NB4 (cell line): Measurements from ENCODE around the gene TLCD2.

Experiments
- MYC ChIP-seq: IDR thresholded peaks from 2 replicates; pipeline ENCODE4 v1.6.1; 2011; ENCODE audit warnings: low read depth, low read length
- POLR2A ChIP-seq: IDR thresholded peaks from 2 replicates; pipeline ENCODE4 v1.6.1; 2011; ENCODE audit warnings: mild to moderate bottlenecking; ENCODE audit not compliant: insufficient read length; ENCODE audit errors: extremely low read depth
- TF ChIP-seq, protein P1 (sequence below): IDR thresholded peaks from one replicate; pipeline ENCODE4 v1.5.1; 2012; ENCODE audit warnings: low read depth, low read length
- TF ChIP-seq, protein P2 (sequence below): IDR thresholded peaks from 2 replicates; pipeline ENCODE4 v1.6.1; 2011; ENCODE audit warnings: low read depth, low read length

DNA sequence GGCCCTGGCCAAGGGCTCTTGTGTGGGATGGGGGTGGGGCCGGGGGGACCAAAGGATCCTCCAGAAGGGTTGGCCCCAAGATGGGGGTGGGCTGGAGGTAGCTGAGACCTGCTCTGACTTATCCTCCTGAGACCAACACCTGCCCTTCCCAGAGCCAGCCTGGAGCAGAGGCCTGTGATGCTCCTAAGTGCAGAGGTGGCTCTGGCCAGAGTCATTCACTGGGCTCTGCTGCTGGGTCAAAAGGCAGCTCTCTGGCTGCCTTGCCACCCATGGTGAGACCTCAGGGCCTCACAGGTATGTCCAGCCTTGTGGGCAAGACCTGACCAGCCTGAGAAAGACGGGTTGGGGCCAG is 32.9 kb upstream of the TLCD2 start:
- TF ChIP-seq, protein P1, sequence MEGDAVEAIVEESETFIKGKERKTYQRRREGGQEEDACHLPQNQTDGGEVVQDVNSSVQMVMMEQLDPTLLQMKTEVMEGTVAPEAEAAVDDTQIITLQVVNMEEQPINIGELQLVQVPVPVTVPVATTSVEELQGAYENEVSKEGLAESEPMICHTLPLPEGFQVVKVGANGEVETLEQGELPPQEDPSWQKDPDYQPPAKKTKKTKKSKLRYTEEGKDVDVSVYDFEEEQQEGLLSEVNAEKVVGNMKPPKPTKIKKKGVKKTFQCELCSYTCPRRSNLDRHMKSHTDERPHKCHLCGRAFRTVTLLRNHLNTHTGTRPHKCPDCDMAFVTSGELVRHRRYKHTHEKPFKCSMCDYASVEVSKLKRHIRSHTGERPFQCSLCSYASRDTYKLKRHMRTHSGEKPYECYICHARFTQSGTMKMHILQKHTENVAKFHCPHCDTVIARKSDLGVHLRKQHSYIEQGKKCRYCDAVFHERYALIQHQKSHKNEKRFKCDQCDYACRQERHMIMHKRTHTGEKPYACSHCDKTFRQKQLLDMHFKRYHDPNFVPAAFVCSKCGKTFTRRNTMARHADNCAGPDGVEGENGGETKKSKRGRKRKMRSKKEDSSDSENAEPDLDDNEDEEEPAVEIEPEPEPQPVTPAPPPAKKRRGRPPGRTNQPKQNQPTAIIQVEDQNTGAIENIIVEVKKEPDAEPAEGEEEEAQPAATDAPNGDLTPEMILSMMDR, result no peak
- TF ChIP-seq, protein P2, sequence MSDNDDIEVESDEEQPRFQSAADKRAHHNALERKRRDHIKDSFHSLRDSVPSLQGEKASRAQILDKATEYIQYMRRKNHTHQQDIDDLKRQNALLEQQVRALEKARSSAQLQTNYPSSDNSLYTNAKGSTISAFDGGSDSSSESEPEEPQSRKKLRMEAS, result no peak
- TF ChIP-seq MYC, result no peak
- TF ChIP-seq POLR2A, result no peak
